Measurements from ENCODE around the gene TEX38.
"Not testable (repeated sequence)": the region's sequence is repeated elsewhere in the genome, so short reads cannot be mapped to it uniquely, and the experiment has no call there.

TEX38 gene

GRCh38 chr1:46671554-46671953, at the start of gene TEX38:
Gene TEX38, plus strand, starts transcription at chr1:46671854. Its CDS starts 81 bp downstream, at chr1:46671935.
- DNase-seq (ENCODE audit: low spot score): no peak

- no peak for DNase-seq (ENCODE audit: low spot score)
These were observed 49.7 kb upstream of the TEX38 start for GRCh38 chr1:46621930-46622329.

- no peak for DNase-seq (ENCODE audit: low spot score)
These were observed 49.3 kb upstream of the TEX38 start for GRCh38 chr1:46622344-46622743.

- DNase-seq (ENCODE audit: low spot score): no peak
These were observed 47.7 kb upstream of the TEX38 start for GRCh38 chr1:46623743-46624644.

GRCh38 chr1:46630719-46631118, 40.9 kb upstream of the TEX38 start:
- DNase-seq (ENCODE audit: low spot score): no peak

GRCh38 chr1:46635205-46635604, 36.4 kb upstream of the TEX38 start:
- DNase-seq (ENCODE audit: low spot score): no peak

GRCh38 chr1:46637444-46638083, 34.1 kb upstream of the TEX38 start:
- no peak for DNase-seq (ENCODE audit: low spot score)

- no peak for DNase-seq (ENCODE audit: low spot score)
These were observed 32.7 kb upstream of the TEX38 start for GRCh38 chr1:46638921-46639320.

GRCh38 chr1:46639547-46639946, 32.1 kb upstream of the TEX38 start:
- no peak for DNase-seq (ENCODE audit: low spot score)

- no peak for DNase-seq (ENCODE audit: low spot score)
These were observed 29.5 kb upstream of the TEX38 start for GRCh38 chr1:46642115-46642680.

GRCh38 chr1:46643368-46643775, 28.3 kb upstream of the TEX38 start:
- DNase-seq (ENCODE audit: low spot score): no peak

- DNase-seq (ENCODE audit: low spot score): no peak
These were observed 25.8 kb upstream of the TEX38 start for GRCh38 chr1:46645815-46646214.

GRCh38 chr1:46646331-46646730, 25.3 kb upstream of the TEX38 start:
- no peak for DNase-seq (ENCODE audit: low spot score)

- DNase-seq (ENCODE audit: low spot score): no peak
These were observed 24.8 kb upstream of the TEX38 start for GRCh38 chr1:46646844-46647243.

- DNase-seq (ENCODE audit: low spot score): no peak
These were observed 24.0 kb upstream of the TEX38 start for GRCh38 chr1:46647611-46648010.

- DNase-seq (ENCODE audit: low spot score): no peak
These were observed 21.9 kb upstream of the TEX38 start for GRCh38 chr1:46649764-46650163.

GRCh38 chr1:46650491-46650890, 21.2 kb upstream of the TEX38 start:
- no peak for DNase-seq (ENCODE audit: low spot score)

- DNase-seq (ENCODE audit: low spot score): not testable (repeated sequence)
These were observed 20.5 kb upstream of the TEX38 start for GRCh38 chr1:46651152-46651551.

- DNase-seq (ENCODE audit: low spot score): no peak
These were observed 19.1 kb upstream of the TEX38 start for GRCh38 chr1:46652321-46653100.

GRCh38 chr1:46653405-46653958, 18.2 kb upstream of the TEX38 start:
- peak; percentile 21 for DNase-seq (ENCODE audit: low spot score)

GRCh38 chr1:46654012-46654411, 17.6 kb upstream of the TEX38 start:
- no peak for DNase-seq (ENCODE audit: low spot score)

GRCh38 chr1:46654698-46655097, 17.0 kb upstream of the TEX38 start:
- not testable (repeated sequence) for DNase-seq (ENCODE audit: low spot score)

All from putamen (tissue), 1 donor.